Panc1 (cell line): Measurements from ENCODE around the gene EPS8L1. TPM values are rescaled to one million over a fixed set of nuclear protein-coding genes. Genes with fewer than 3 reads are reported as not detected.

Source experiments
- ATAC-seq: fragments of 200-7000 bp; cut with Tn5 transposase; 2 replicates; pipeline ENCODE4 v1.9.1; 2020; ENCODE audit warnings: mild to moderate bottlenecking, moderate library complexity
- BruUV-seq: library from RNA; stranded (reverse); fragments of 400-500 nt; replicated peaks from 2 replicates; lab custom pipeline; 2021; lab: Mats Ljungman, UMichigan
- CTCF ChIA-PET: fragments of 300-600 bp; sonication (Branson Sonifier 250); formaldehyde crosslinking; loops from one replicate; lab custom pipeline; 2022; ENCODE audit warnings: antibody characterized with exemption; lab: Charles Lee
- POLR2A ChIA-PET: fragments of 300-600 bp; sonication (Branson Sonifier 250); formaldehyde crosslinking; loops from one replicate; lab custom pipeline; 2022; ENCODE audit warnings: antibody characterized with exemption; lab: Charles Lee
- DNase-seq: peaks from one replicate; pipeline ENCODE4 v3.0.0-alpha.2; 2010; ENCODE audit warnings: low read depth, low spot score
- H3K27ac ChIP-seq: 2 replicates; pipeline ENCODE4 v1.5.1; 2011; ENCODE audit warnings: mild to moderate bottlenecking, low read length, inconsistent platforms
- H3K27me3 ChIP-seq: fragments of 200-500 bp; sonication (Bioruptor generic); 2 replicates; pipeline ENCODE4 v1.6.0; 2014; ENCODE audit warnings: low read length, inconsistent platforms; ENCODE audit not compliant: control insufficient read depth, insufficient read depth
- H3K36me3 ChIP-seq: fragments of 200-500 bp; sonication (Bioruptor generic); 2 replicates; pipeline ENCODE4 v1.5.1; 2014; ENCODE audit warnings: inconsistent platforms, mild to moderate bottlenecking, low read length, moderate library complexity; ENCODE audit not compliant: control insufficient read depth, insufficient read depth
- H3K4me1 ChIP-seq: 2 replicates; pipeline ENCODE4 v1.5.1; 2011; ENCODE audit warnings: inconsistent platforms, mild to moderate bottlenecking, low read length, moderate library complexity; ENCODE audit not compliant: control insufficient read depth, insufficient read depth
- H3K4me3 ChIP-seq, 2 experiments: 2 replicates each; pipeline ENCODE4 v1.5.1; 2011 to 2012; ENCODE audit warnings: low read depth in 2 of 2, low read length in 2 of 2, mild to moderate bottlenecking in 2 of 2, inconsistent platforms in 1 of 2, moderate library complexity in 1 of 2
- H3K9me3 ChIP-seq: fragments of 200-500 bp; sonication (Bioruptor generic); 2 replicates; pipeline ENCODE4 v1.5.1; 2014; ENCODE audit warnings: low read depth, mild to moderate bottlenecking, inconsistent platforms, low read length, moderate library complexity; ENCODE audit not compliant: control insufficient read depth, insufficient read depth
- CTCF ChIP-seq: fragments of 450-650 bp; IDR thresholded peaks from 2 replicates; pipeline ENCODE4 v1.5.1; 2017; ENCODE audit warnings: mild to moderate bottlenecking
- POLR2AphosphoS5 ChIP-seq: IDR thresholded peaks from 2 replicates; pipeline ENCODE4 v1.6.1; 2012; ENCODE audit warnings: mild to moderate bottlenecking, low read depth, low read length, moderate library complexity
- REST ChIP-seq, 2 experiments: IDR thresholded peaks; 2 replicates each; pipeline ENCODE4 v1.6.1; 2011 to 2012; ENCODE audit warnings: low read depth in 2 of 2, control low read depth in 1 of 2, low read length in 1 of 2, mild to moderate bottlenecking in 1 of 2, moderate library complexity in 1 of 2; ENCODE audit not compliant: insufficient read depth in 1 of 2
- SIN3A ChIP-seq: IDR thresholded peaks from 2 replicates; pipeline ENCODE4 v1.6.1; 2012; ENCODE audit warnings: low read depth, mild to moderate bottlenecking, low read length, moderate library complexity, borderline replicate concordance; ENCODE audit not compliant: insufficient read depth
- TCF7L2 ChIP-seq: IDR thresholded peaks from 2 replicates; pipeline ENCODE4 v1.6.1; 2011; ENCODE audit warnings: mild to moderate bottlenecking, low read depth, low read length, inconsistent platforms
- in situ Hi-C: cut with HindIII; loops from 2 replicates; pipeline ENCODE4 v1.10.0; 2016; ENCODE audit warnings: low sequenced_read_pairs, low pct_unique_long_range_greater_than_20kb
- intact Hi-C: fragments of 100-400 bp; cut with micrococcal nuclease; formaldehyde crosslinking; loops from one replicate; pipeline ENCODE4 v1.10.0; 2022; ENCODE audit not compliant: unreplicated experiment
- total RNA-seq: library from RNA; stranded (reverse); gene quantifications from one replicate; pipeline ENCODE4 v1.2.1, GENCODE V29; 2021; ENCODE audit not compliant: unreplicated experiment

EPS8L1 gene
- total RNA-seq, 1 experiment from 2014 or later: 11.0 TPM

- DNase-seq: no peak
- no peaks in the 10 kb centered on the region for H3K9me3 ChIP-seq
- ChIA-PET CTCF (no interaction called here), POLR2A (no interaction called here)
- in situ Hi-C loops: no loop called here
- H3K36me3 ChIP-seq: no peaks in the 10 kb centered on the region
- H3K27ac ChIP-seq: no peak overlapping the region
- H3K4me1 ChIP-seq: peaks cover 3% of the 10 kb centered on the region; the same call in 1 of the 2 replicates
- no peaks in the 10 kb centered on the region for H3K27me3 ChIP-seq
- intact Hi-C loops: no loop called here
- BruUV-seq: no TSS peak
- TF ChIP-seq CTCF: no peak
- no peak for TF ChIP-seq REST (IDR thresholded peaks at IDR 0.05; ENCODE audit: insufficient read depth in 1 of 2, low read depth in 2 of 2, low read length in 1 of 2)
- TF ChIP-seq SIN3A: no peak
- TF ChIP-seq TCF7L2: no peak
- TF ChIP-seq POLR2AphosphoS5: no peak
- no peak overlapping the region for H3K4me3 ChIP-seq
- ATAC-seq: no peak; the same call in 1 of the 2 replicates
Measured at GRCh38 chr19:55132453-55133129, 56.9 kb downstream of the EPS8L1 start.

GRCh38 chr19:55133639-55134444, 58.2 kb downstream of the EPS8L1 start:
- DNase-seq: no peak
- TF ChIP-seq REST (IDR thresholded peaks at IDR 0.05; ENCODE audit: insufficient read depth in 1 of 2, low read depth in 2 of 2, low read length in 1 of 2) (no peak), CTCF (no peak), SIN3A (no peak), TCF7L2 (no peak), POLR2AphosphoS5 (no peak)

More at GRCh38 chr19:55133639-55134444, 58.2 kb downstream of the EPS8L1 start:
- Histone ChIP-seq H3K9me3 (no peaks in the 10 kb centered on the region), H3K27ac (no peak overlapping the region), H3K27me3 (no peaks in the 10 kb centered on the region), H3K4me3 (no peak overlapping the region), H3K4me1 (peaks cover 3% of the 10 kb centered on the region; the same call in 1 of the 2 replicates), H3K36me3 (no peaks in the 10 kb centered on the region)
- in situ Hi-C loops (no loop called here), intact Hi-C loops (no loop called here)
- no peak for ATAC-seq
- ChIA-PET POLR2A (no interaction called here), CTCF (no interaction called here)
- BruUV-seq: no TSS peak
